PC-9 (cell line): Measurements from ENCODE around the gene DBF4B.

ENCODE experiments used
- CTCF ChIP-seq: fragments of 200-600 bp; sonication (generic); conservative IDR thresholded peaks from 2 replicates; pipeline ENCODE4 v1.6.1; 2017; ENCODE audit warnings: mixed run types, antibody characterized with exemption, mild to moderate bottlenecking, moderate library complexity
- EZH2 ChIP-seq: fragments of 200-600 bp; sonication (generic); IDR thresholded peaks from 2 replicates; pipeline ENCODE4 v1.8.0; 2017; ENCODE audit warnings: antibody characterized with exemption, low read depth

- TF ChIP-seq EZH2 (no peak), CTCF (no peak)
Observed at GRCh38 chr17:44793885-44794842, 85.7 kb downstream of the DBF4B start.
